Erythroblast (primary cell): ENCODE results near the gene CDC25B.

ENCODE experiments used
- GATA1 ChIP-seq: IDR thresholded peaks from 2 replicates; pipeline ENCODE4 v1.6.1; 2011; ENCODE audit warnings: low read depth, mild to moderate bottlenecking, control low read depth, low read length, moderate library complexity
- POLR2A ChIP-seq: IDR thresholded peaks from 2 replicates; pipeline ENCODE4 v1.6.1; 2011; ENCODE audit warnings: mild to moderate bottlenecking, low read length

DNA sequence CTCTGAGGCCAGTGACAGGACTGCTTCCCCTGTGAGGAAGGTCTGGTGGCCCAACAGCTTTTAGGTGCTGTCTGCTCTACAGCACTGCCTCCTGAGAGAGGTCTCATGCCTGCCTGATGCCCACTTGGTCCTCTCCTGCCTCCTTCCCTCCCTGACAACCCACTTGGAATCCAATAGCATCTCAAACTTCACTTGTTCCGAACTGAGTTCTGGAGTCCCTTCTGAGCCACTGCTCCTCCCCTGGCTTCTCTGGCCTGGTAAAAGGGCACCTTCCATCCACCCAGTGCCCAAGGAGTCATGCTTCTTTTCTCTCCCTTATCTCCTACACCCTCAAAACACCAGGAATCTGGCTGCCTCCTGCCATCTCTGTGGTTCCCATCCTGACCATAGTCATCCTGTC is 52.5 kb downstream of the CDC25B start:
- no peak for TF ChIP-seq POLR2A
- no peak for TF ChIP-seq GATA1
